Vagina (tissue), 2 donors: Measurements from ENCODE around the gene C13orf46. TPM values are rescaled to one million over a fixed set of nuclear protein-coding genes. Genes with fewer than 3 reads are reported as not detected.
A peak's percentile ranks its signal among the peaks of the same experiment; 100 is the strongest.

Experiments used
- DNase-seq, 2 donors: peaks; one replicate each; pipeline ENCODE4 v3.0.0-alpha.2; 2017; ENCODE audit errors: extremely low spot score in 2 of 2
- H3K27ac ChIP-seq: fragments of 200-600 bp; sonication (generic); one replicate; pipeline ENCODE4 v1.5.1; 2019
- H3K27me3 ChIP-seq: fragments of 200-600 bp; sonication (generic); one replicate; pipeline ENCODE4 v1.5.1; 2019
- H3K36me3 ChIP-seq, 2 donors: fragments of 200-600 bp; sonication (generic); one replicate each; pipeline ENCODE4 v1.5.1; 2017 to 2019
- H3K4me1 ChIP-seq: fragments of 200-600 bp; sonication (generic); one replicate; pipeline ENCODE4 v1.5.1; 2019
- H3K4me3 ChIP-seq, 2 donors: fragments of 200-600 bp; sonication (generic); 1 replicate in 1 of 2; 2 replicates in 1 of 2; pipeline ENCODE4 v1.5.1; 2016 to 2019
- H3K9me3 ChIP-seq: fragments of 200-600 bp; sonication (generic); one replicate; pipeline ENCODE4 v1.5.1; 2019
- CTCF ChIP-seq, 3 experiments: fragments of 450-650 bp in 2 of 3; fragments of 200-600 bp in 1 of 3; sonication (generic) in 1 of 3; IDR thresholded peaks; one replicate each; pipeline ENCODE4 v1.5.1; 2017 to 2019; ENCODE audit warnings: antibody characterized with exemption in 3 of 3, mild to moderate bottlenecking in 2 of 3, moderate library complexity in 2 of 3
- POLR2A ChIP-seq, 2 donors: fragments of 450-650 bp; IDR thresholded peaks; one replicate each; pipeline ENCODE4 v1.6.1; 2017; ENCODE audit warnings: antibody characterized with exemption in 2 of 2, mild to moderate bottlenecking in 2 of 2, moderate library complexity in 2 of 2
- POLR2AphosphoS5 ChIP-seq, 2 donors: sonication (generic); formaldehyde crosslinking; IDR thresholded peaks; one replicate each; pipeline ENCODE4 v1.9.0; 2017; ENCODE audit warnings: antibody characterized with exemption in 2 of 2, mild to moderate bottlenecking in 2 of 2, low read depth in 1 of 2; ENCODE audit not compliant: insufficient read depth in 1 of 2
- intact Hi-C: fragments of 100-400 bp; cut with DNase I; formaldehyde crosslinking; loops from one replicate; pipeline ENCODE4 v1.15.1; 2023
- total RNA-seq: library from RNA; depleted of rRNA; stranded (reverse); fragments of >200 nt; gene quantifications from one replicate; pipeline ENCODE4 v1.2.3, GENCODE V29; 2016

Gene C13orf46
- total RNA-seq, 1 donor from 2014 or later = not detected

DNA sequence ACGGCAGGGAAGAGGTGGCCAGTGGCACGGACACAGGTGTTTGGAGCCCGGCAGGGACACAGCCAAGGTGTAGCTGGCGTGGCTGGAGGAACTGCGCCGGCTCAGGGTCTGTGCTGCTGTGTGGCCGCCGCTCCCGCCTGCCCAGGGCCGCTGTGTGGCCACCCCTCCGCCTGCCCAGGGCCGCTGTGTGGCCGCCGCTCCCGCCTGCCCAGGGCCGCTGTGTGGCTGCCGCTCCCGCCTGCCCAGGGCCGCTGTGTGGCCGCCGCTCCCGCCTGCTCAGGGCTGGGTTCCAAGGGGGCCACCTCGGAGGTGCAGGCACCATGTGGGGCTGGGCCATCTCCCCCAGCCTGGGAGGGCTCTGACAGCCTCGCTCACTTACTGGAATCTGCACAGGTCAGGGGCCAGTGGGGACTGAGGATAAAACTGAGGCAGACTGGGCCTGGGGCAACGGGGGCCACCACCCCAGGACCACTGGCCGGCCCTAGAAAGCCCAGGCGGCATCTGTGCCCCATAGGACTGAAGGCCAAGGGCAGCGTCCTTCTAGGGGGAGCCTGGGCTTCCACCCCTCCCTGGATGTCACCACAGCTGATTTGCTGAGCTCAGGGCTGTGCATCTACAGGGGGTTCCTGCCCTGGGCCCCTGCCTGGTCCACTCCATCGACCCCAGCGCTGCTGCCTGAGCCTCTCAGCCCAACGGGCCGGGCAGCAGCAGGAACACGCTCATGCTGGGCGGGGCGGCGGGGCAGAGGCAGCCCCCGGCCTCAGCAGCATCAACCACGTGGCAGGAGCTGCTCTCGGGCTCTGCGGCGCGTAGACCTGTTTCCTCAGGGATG, 21.5 kb downstream of the C13orf46 start:
- no peaks in the 10 kb centered on the region for H3K36me3 ChIP-seq
- H3K27ac ChIP-seq = no peak overlapping the region
- H3K4me1 ChIP-seq = peaks cover 13% of the 10 kb centered on the region
- no peaks in the 10 kb centered on the region for H3K27me3 ChIP-seq
- TF ChIP-seq POLR2AphosphoS5 (IDR thresholded peaks at IDR 0.05; ENCODE audit: insufficient read depth in 1 of 2, low read depth in 1 of 2) (no peak), POLR2A (IDR thresholded peaks at IDR 0.05) (no peak), CTCF (IDR thresholded peaks at IDR 0.05) (no peak)
- H3K9me3 ChIP-seq = no peaks in the 10 kb centered on the region
- H3K4me3 ChIP-seq = no peak overlapping the region
- no peak for DNase-seq
- intact Hi-C loops = no loop called here

GRCh38 chr13:113951246-113951999, 22.5 kb downstream of the C13orf46 start:
- TF ChIP-seq POLR2AphosphoS5 (IDR thresholded peaks at IDR 0.05; ENCODE audit: insufficient read depth in 1 of 2, low read depth in 1 of 2) (peak; percentile 33 to 60), CTCF (IDR thresholded peaks at IDR 0.05) (peak; percentile 83 to 85 (median 85)), POLR2A (IDR thresholded peaks at IDR 0.05) (no peak)
- intact Hi-C loops = loop anchor here (2.0 kb wide), 1 partner anchor 275 kb away; no protein-coding TSS in a partner anchor
- Histone ChIP-seq H3K27ac (peak overlapping the region; percentile 9), H3K27me3 (no peaks in the 10 kb centered on the region), H3K36me3 (no peaks in the 10 kb centered on the region), H3K4me1 (peaks cover 21% of the 10 kb centered on the region), H3K4me3 (peak overlapping the region in 1 of 2 donors; percentile 26), H3K9me3 (no peaks in the 10 kb centered on the region)
- DNase-seq = no peak

DNA sequence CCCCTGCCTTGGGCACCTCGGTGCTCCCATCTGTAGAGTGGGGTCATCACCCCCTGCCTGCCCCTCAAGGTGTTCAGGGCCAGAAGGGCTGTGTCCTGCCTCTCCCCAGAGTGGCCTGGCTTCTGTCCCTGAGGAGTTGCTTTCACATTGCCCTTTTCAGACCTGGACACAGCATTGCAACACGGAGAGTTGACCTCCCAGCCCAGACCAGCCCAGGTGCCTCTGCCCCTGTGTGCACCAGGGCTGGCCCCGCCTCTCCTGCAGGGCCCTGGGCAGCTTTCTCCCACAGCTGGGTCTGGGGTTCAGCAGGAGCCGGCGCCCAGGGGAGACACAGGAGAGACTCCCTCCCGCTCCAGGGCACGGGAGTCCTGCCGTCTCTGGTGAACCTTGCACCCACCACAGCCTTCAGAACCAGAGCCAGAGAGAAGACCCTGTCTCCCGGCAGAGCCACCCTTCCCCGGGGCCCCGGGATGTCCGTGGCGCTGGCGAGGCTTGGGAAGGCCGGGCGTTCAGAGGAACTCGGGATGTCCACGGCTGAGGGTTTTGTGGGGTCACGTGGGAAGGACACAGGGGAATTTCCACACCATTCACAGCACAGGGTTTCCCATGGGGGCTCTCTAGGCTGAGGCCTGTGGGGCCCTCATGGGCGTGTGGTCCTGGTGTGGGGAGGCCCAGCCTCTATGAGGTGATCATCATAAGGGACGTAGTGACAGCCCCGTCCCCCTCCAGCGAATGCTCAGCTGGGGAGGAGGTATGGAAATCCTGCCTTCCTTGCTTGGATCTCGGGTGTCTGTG, 23.2 kb downstream of the C13orf46 start:
- no peaks in the 10 kb centered on the region for H3K36me3 ChIP-seq
- H3K27me3 ChIP-seq = no peaks in the 10 kb centered on the region
- intact Hi-C loops = loop anchor here (2.0 kb wide), 1 partner anchor 276 kb away; no protein-coding TSS in a partner anchor
- peaks cover 21% of the 10 kb centered on the region for H3K4me1 ChIP-seq
- peak overlapping the region; percentile 9 for H3K27ac ChIP-seq
- DNase-seq = no peak
- peak overlapping the region in 1 of 2 donors; percentile 26 for H3K4me3 ChIP-seq
- TF ChIP-seq POLR2AphosphoS5 (IDR thresholded peaks at IDR 0.05; ENCODE audit: insufficient read depth in 1 of 2, low read depth in 1 of 2) (no peak), POLR2A (IDR thresholded peaks at IDR 0.05) (no peak), CTCF (IDR thresholded peaks at IDR 0.05) (no peak)
- no peaks in the 10 kb centered on the region for H3K9me3 ChIP-seq

GRCh38 chr13:113949546-113949945, 24.3 kb downstream of the C13orf46 start:
- intact Hi-C loops = no loop called here
- no peaks in the 10 kb centered on the region for H3K27me3 ChIP-seq
- TF ChIP-seq POLR2A (IDR thresholded peaks at IDR 0.05) (no peak), POLR2AphosphoS5 (IDR thresholded peaks at IDR 0.05; ENCODE audit: insufficient read depth in 1 of 2, low read depth in 1 of 2) (no peak), CTCF (IDR thresholded peaks at IDR 0.05) (no peak)

More at GRCh38 chr13:113949546-113949945, 24.3 kb downstream of the C13orf46 start:
- no peak overlapping the region for H3K4me3 ChIP-seq
- H3K4me1 ChIP-seq = peaks cover 21% of the 10 kb centered on the region
- no peak for DNase-seq
- H3K9me3 ChIP-seq = no peaks in the 10 kb centered on the region
- no peaks in the 10 kb centered on the region for H3K36me3 ChIP-seq
- no peak overlapping the region for H3K27ac ChIP-seq
